ENCODE results near the gene COX8A. TPM values are rescaled to one million over a fixed set of nuclear protein-coding genes. Genes with fewer than 3 reads are reported as not detected.
A peak's percentile ranks its signal among the peaks of the same experiment; 100 is the strongest.

COX8A gene
- total RNA-seq, 1 donor from 2014 or later: 389 TPM

DNA sequence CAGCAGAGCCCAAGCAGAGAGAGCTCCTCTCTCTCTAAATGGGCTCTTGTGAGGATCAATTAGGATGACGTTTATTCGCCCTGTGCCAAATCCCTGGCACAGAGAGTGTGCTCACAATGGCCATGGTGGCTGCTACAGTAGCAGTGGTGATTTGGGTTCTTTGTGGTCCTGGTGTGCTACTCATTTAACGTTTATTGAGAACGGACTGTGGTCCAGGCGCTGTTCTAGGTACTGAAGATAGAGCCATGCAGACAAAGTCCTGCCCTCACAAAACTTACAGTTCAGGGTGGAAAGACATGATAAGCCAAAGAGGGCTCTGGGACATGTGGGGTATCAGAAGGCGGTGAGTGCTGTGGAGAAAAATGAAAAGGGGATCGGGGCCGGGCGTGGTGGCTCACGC lies 17.1 kb downstream of the COX8A start:
- peak overlapping the region; percentile 64 for H3K4me3 Mint-ChIP-seq
- H3K36me3 Mint-ChIP-seq (ENCODE audit: low read depth): peaks cover 15% of the 10 kb centered on the region
- TF ChIP-seq, protein P1, sequence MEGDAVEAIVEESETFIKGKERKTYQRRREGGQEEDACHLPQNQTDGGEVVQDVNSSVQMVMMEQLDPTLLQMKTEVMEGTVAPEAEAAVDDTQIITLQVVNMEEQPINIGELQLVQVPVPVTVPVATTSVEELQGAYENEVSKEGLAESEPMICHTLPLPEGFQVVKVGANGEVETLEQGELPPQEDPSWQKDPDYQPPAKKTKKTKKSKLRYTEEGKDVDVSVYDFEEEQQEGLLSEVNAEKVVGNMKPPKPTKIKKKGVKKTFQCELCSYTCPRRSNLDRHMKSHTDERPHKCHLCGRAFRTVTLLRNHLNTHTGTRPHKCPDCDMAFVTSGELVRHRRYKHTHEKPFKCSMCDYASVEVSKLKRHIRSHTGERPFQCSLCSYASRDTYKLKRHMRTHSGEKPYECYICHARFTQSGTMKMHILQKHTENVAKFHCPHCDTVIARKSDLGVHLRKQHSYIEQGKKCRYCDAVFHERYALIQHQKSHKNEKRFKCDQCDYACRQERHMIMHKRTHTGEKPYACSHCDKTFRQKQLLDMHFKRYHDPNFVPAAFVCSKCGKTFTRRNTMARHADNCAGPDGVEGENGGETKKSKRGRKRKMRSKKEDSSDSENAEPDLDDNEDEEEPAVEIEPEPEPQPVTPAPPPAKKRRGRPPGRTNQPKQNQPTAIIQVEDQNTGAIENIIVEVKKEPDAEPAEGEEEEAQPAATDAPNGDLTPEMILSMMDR (conservative IDR thresholded peaks at IDR 0.05): no peak
- peaks cover 18% of the 10 kb centered on the region for H3K4me1 Mint-ChIP-seq
- no peak overlapping the region for H3K27ac Mint-ChIP-seq (ENCODE audit: unreplicated experiment)
- H3K27me3 Mint-ChIP-seq (ENCODE audit: low read depth): peaks cover 3% of the 10 kb centered on the region
- DNase-seq (ENCODE audit: low read depth, low spot score): no peak
- no peaks in the 10 kb centered on the region for H3K9me3 Mint-ChIP-seq

DNA sequence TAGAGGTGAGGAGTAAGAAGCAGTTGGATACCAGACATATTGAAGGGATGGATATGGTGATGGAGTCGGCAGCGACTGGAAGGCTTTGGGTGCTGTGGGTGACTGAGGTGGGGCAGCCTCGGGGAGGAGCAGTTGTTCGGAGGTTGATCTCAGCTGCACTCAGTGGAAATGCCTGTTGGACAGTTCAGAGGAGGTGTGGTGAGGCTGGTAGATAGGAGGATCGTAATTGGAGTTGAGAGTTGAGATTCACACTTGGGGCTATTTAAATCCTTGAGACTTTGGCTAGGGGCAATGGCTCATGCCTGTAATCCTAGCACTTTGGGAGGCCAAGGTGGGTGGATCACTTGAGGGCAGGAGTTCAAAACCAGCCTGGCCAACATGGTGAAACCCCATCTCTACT lies 18.7 kb downstream of the COX8A start:
- H3K27ac Mint-ChIP-seq (ENCODE audit: unreplicated experiment): no peak overlapping the region
- peak overlapping the region; percentile 69 for H3K4me3 Mint-ChIP-seq
- no peak for DNase-seq (ENCODE audit: low read depth, low spot score)
- TF ChIP-seq, protein P1 (conservative IDR thresholded peaks at IDR 0.05): no peak
- no peaks in the 10 kb centered on the region for H3K9me3 Mint-ChIP-seq
- H3K4me1 Mint-ChIP-seq: peaks cover 9% of the 10 kb centered on the region
- peaks cover 15% of the 10 kb centered on the region for H3K36me3 Mint-ChIP-seq (ENCODE audit: low read depth)
- H3K27me3 Mint-ChIP-seq (ENCODE audit: low read depth): peaks cover 3% of the 10 kb centered on the region

DNA sequence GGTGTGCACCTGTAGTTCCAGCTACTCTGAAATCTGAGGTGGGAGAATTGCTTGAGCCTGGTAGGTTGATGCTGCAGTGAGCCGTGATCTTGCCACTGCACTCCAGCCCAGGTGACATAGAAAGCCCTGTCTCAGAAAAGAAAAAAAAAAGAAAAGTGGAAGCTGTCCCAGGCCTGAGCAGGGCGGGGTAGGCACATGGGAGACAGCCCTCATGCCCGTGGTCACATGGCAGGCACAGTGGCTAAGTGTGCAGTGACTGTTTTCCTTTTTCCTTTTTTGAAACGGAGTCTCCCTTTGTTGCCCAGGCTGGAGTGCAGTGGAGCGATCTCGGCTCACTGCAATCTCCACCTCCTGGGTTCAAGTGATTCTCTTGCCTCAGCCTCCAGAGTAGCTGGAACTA lies 19.6 kb downstream of the COX8A start:
- H3K36me3 Mint-ChIP-seq (ENCODE audit: low read depth): peaks cover 18% of the 10 kb centered on the region
- H3K4me3 Mint-ChIP-seq: peak overlapping the region; percentile 38
- H3K9me3 Mint-ChIP-seq: no peaks in the 10 kb centered on the region
- DNase-seq (ENCODE audit: low read depth, low spot score): no peak
- H3K27ac Mint-ChIP-seq (ENCODE audit: unreplicated experiment): no peak overlapping the region
- peaks cover 10% of the 10 kb centered on the region for H3K4me1 Mint-ChIP-seq
- H3K27me3 Mint-ChIP-seq (ENCODE audit: low read depth): peaks cover 3% of the 10 kb centered on the region
- TF ChIP-seq, protein P1 (conservative IDR thresholded peaks at IDR 0.05): no peak

DNA sequence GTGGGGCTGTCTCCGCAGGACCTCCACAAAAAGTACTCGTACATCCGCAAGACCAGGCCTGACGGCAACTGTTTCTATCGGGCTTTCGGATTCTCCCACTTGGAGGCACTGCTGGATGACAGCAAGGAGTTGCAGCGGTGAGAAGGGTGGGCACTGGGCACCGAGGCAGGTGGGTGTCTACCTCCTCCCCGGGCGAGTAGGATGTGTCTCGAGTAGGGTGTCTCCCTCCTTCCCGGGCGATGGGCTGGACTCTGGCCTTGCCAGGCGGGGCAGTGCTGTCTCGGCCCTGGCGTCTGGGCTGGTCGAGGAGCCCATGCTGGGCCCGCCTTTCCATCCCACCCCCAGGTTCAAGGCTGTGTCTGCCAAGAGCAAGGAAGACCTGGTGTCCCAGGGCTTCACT lies 22.1 kb downstream of the COX8A start:
- Mint-ChIP-seq H3K4me1 (peaks cover 10% of the 10 kb centered on the region), H3K4me3 (no peak overlapping the region), H3K27ac (ENCODE audit: unreplicated experiment) (no peak overlapping the region), H3K36me3 (ENCODE audit: low read depth) (peaks cover 10% of the 10 kb centered on the region), H3K27me3 (ENCODE audit: low read depth) (peaks cover 5% of the 10 kb centered on the region), H3K9me3 (no peaks in the 10 kb centered on the region)
- TF ChIP-seq, protein P1 (conservative IDR thresholded peaks at IDR 0.05): no peak
- DNase-seq (ENCODE audit: low read depth, low spot score): no peak

DNA sequence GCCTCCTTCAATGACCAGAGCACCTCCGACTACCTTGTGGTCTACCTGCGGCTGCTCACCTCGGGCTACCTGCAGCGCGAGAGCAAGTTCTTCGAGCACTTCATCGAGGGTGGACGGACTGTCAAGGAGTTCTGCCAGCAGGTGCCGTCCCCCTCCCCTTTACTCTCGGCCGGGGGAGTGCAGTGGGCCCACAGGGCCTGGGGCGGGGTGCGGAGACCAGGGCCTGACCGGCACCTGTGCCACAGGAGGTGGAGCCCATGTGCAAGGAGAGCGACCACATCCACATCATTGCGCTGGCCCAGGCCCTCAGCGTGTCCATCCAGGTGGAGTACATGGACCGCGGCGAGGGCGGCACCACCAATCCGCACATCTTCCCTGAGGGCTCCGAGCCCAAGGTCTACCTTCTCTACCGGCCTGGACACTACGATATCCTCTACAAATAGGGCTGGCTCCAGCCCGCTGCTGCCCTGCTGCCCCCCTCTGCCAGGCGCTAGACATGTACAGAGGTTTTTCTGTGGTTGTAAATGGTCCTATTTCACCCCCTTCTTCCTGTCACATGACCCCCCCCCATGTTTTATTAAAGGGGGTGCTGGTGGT lies 22.8 kb downstream of the COX8A start:
- H3K4me3 Mint-ChIP-seq: peak overlapping the region; percentile 19
- peaks cover 8% of the 10 kb centered on the region for H3K36me3 Mint-ChIP-seq (ENCODE audit: low read depth)
- TF ChIP-seq, protein P1 (conservative IDR thresholded peaks at IDR 0.05): no peak

More for the DNA sequence above, 22.8 kb downstream of the COX8A start:
- no peak for DNase-seq (ENCODE audit: low read depth, low spot score)
- peaks cover 10% of the 10 kb centered on the region for H3K27me3 Mint-ChIP-seq (ENCODE audit: low read depth)
- H3K27ac Mint-ChIP-seq (ENCODE audit: unreplicated experiment): no peak overlapping the region
- H3K4me1 Mint-ChIP-seq: peaks cover 15% of the 10 kb centered on the region
- no peaks in the 10 kb centered on the region for H3K9me3 Mint-ChIP-seq
